ENCODE measurements around the gene NFKBIB. TPM values are rescaled to one million over a fixed set of nuclear protein-coding genes. Genes with fewer than 3 reads are reported as not detected.

Gene NFKBIB
- total RNA-seq, 4 donors from 2014 or later = 18.5 to 37.6 (median 26.8) TPM

GRCh38 chr19:38878575-38879399, 21.0 kb upstream of the NFKBIB start:
- ATAC-seq = no peak
- peaks cover 0 to 14% (median 3%) of the 10 kb centered on the region in 3 donors for H3K4me1 ChIP-seq
- peak overlapping the region in 3 of 4 donors; percentile 3 to 43 (median 41) for H3K27ac ChIP-seq
- no peaks in the 10 kb centered on the region for H3K9me3 ChIP-seq
- no peak for TF ChIP-seq EP300 (IDR thresholded peaks at IDR 0.05)
- no peak for TF ChIP-seq CTCF (IDR thresholded peaks at IDR 0.05)
- WGBS, 2 donors (ENCODE audit: low coverage in 1 of 2) = 20% methylated on average over 1 of the region's 16 CpGs; no CpG with 5 or more reads in 1 of the 2 donors
- no peak overlapping the region for H3K4me3 ChIP-seq
- H3K36me3 ChIP-seq = peaks cover 0 to 54% of the 10 kb centered on the region in 2 donors
- H3K27me3 ChIP-seq = no peaks in the 10 kb centered on the region

- Histone ChIP-seq H3K4me3 (no peak overlapping the region), H3K27me3 (no peaks in the 10 kb centered on the region), H3K36me3 (peaks cover 0 to 54% of the 10 kb centered on the region in 2 donors), H3K27ac (no peak overlapping the region), H3K4me1 (peaks cover 0 to 14% (median 3%) of the 10 kb centered on the region in 3 donors), H3K9me3 (no peaks in the 10 kb centered on the region)
- WGBS, 2 donors (ENCODE audit: low coverage in 1 of 2) = 83% methylated on average over 2 of the region's 11 CpGs; no CpG with 5 or more reads in 1 of the 2 donors
- no peak for ATAC-seq
- TF ChIP-seq POLR2A (IDR thresholded peaks at IDR 0.05) (no peak), CTCF (IDR thresholded peaks at IDR 0.05) (no peak), POLR2AphosphoS5 (IDR thresholded peaks at IDR 0.05) (no peak), EP300 (IDR thresholded peaks at IDR 0.05) (no peak)
Observed at GRCh38 chr19:38879400-38879751, 20.4 kb upstream of the NFKBIB start.

- Histone ChIP-seq H3K4me3 (no peak overlapping the region), H3K9me3 (no peaks in the 10 kb centered on the region), H3K27me3 (no peaks in the 10 kb centered on the region), H3K27ac (no peak overlapping the region), H3K36me3 (peaks cover 0 to 60% of the 10 kb centered on the region in 2 donors), H3K4me1 (peaks cover 0 to 16% (median 3%) of the 10 kb centered on the region in 3 donors)
- 83 to 90% methylated on average over 2 to 5 of the region's 19 CpGs for WGBS, 2 donors (ENCODE audit: low coverage in 1 of 2)
- ATAC-seq = no peak
- TF ChIP-seq EP300 (IDR thresholded peaks at IDR 0.05) (no peak), POLR2AphosphoS5 (IDR thresholded peaks at IDR 0.05) (no peak), CTCF (IDR thresholded peaks at IDR 0.05) (no peak), POLR2A (IDR thresholded peaks at IDR 0.05) (no peak)
Observed at GRCh38 chr19:38880076-38880881, 19.5 kb upstream of the NFKBIB start.

- peaks cover 0 to 60% of the 10 kb centered on the region in 2 donors for H3K36me3 ChIP-seq
- no peak for ATAC-seq
- 77 to 93% methylated on average over 2 to 6 of the region's 19 CpGs for WGBS, 2 donors (ENCODE audit: low coverage in 1 of 2)
- H3K27me3 ChIP-seq = no peaks in the 10 kb centered on the region
- no peak overlapping the region for H3K27ac ChIP-seq
- no peaks in the 10 kb centered on the region for H3K9me3 ChIP-seq
- TF ChIP-seq EP300 (IDR thresholded peaks at IDR 0.05) (no peak), POLR2AphosphoS5 (IDR thresholded peaks at IDR 0.05) (no peak), POLR2A (IDR thresholded peaks at IDR 0.05) (no peak), CTCF (IDR thresholded peaks at IDR 0.05) (no peak)
- peaks cover 0 to 24% (median 3%) of the 10 kb centered on the region in 3 donors for H3K4me1 ChIP-seq
- H3K4me3 ChIP-seq = no peak overlapping the region
Observed at GRCh38 chr19:38880882-38881609, 18.7 kb upstream of the NFKBIB start.
